OCI-LY7 (cell line): ENCODE results near the gene RAPGEF3. TPM values are rescaled to one million over a fixed set of nuclear protein-coding genes. Genes with fewer than 3 reads are reported as not detected.
A peak's percentile ranks its signal among the peaks of the same experiment; 100 is the strongest.

Source experiments
- BruUV-seq: library from RNA; stranded (reverse); fragments of 400-500 nt; replicated peaks from 2 replicates; lab custom pipeline; 2021; lab: Mats Ljungman, UMichigan
- CTCF ChIA-PET: fragments of 300-600 bp; sonication (Branson Sonifier 250); formaldehyde crosslinking; loops from one replicate; lab custom pipeline; 2022; ENCODE audit warnings: antibody characterized with exemption; ENCODE audit not compliant: unreplicated experiment; lab: Charles Lee
- POLR2A ChIA-PET: fragments of 300-600 bp; sonication (Branson Sonifier 250); formaldehyde crosslinking; loops from one replicate; lab custom pipeline; 2022; ENCODE audit warnings: antibody characterized with exemption; lab: Charles Lee
- DNase-seq: peaks from one replicate; pipeline ENCODE4 v3.0.0-alpha.2; 2015; ENCODE audit warnings: low spot score
- H2AFZ ChIP-seq: fragments of 200-600 bp; sonication (generic), shearing (Covaris generic); 2 replicates; pipeline ENCODE4 v1.6.1; 2014; ENCODE audit warnings: mild to moderate bottlenecking, antibody characterized with exemption, low read length, moderate library complexity
- H3K27ac ChIP-seq: fragments of 200-600 bp; sonication (generic); 2 replicates; pipeline ENCODE4 v1.5.1; 2014; ENCODE audit warnings: mixed run types, low read depth, mild to moderate bottlenecking, moderate library complexity, low read length, inconsistent platforms; ENCODE audit not compliant: poor library complexity, severe bottlenecking
- H3K36me3 ChIP-seq: fragments of 200-600 bp; sonication (generic); 2 replicates; pipeline ENCODE4 v1.6.1; 2014; ENCODE audit warnings: mild to moderate bottlenecking, antibody characterized with exemption, low read length, moderate library complexity, mixed read lengths; ENCODE audit not compliant: insufficient read depth
- H3K4me1 ChIP-seq: fragments of 200-600 bp; sonication (generic); 2 replicates; pipeline ENCODE4 v1.5.1; 2014; ENCODE audit warnings: mild to moderate bottlenecking, low read length; ENCODE audit not compliant: insufficient read depth, poor library complexity, severe bottlenecking
- H3K4me2 ChIP-seq: fragments of 200-600 bp; sonication (generic); 2 replicates; pipeline ENCODE4 v1.6.1; 2014; ENCODE audit warnings: mild to moderate bottlenecking, low read length
- H3K4me3 ChIP-seq: fragments of 200-600 bp; sonication (generic); 2 replicates; pipeline ENCODE4 v1.5.1; 2014; ENCODE audit warnings: mild to moderate bottlenecking, low read depth, low read length; ENCODE audit not compliant: poor library complexity, severe bottlenecking
- H3K79me2 ChIP-seq: fragments of 200-600 bp; sonication (generic); 2 replicates; pipeline ENCODE4 v1.6.1; 2016; ENCODE audit warnings: low read depth, mild to moderate bottlenecking, low read length, moderate library complexity, mixed read lengths; ENCODE audit not compliant: insufficient read depth
- H3K9me2 ChIP-seq: fragments of 200-600 bp; sonication (generic); 2 replicates; pipeline ENCODE4 v1.6.1; 2016; ENCODE audit warnings: mild to moderate bottlenecking, low read length, mixed read lengths; ENCODE audit not compliant: insufficient read depth
- H3K9me3 ChIP-seq: fragments of 200-600 bp; sonication (generic); 2 replicates; pipeline ENCODE4 v1.6.1; 2014; ENCODE audit warnings: mild to moderate bottlenecking, mixed run types, low read length, mixed read lengths
- H4K20me1 ChIP-seq: fragments of 200-600 bp; sonication (generic); 2 replicates; pipeline ENCODE4 v1.6.1; 2014; ENCODE audit warnings: mild to moderate bottlenecking, antibody characterized with exemption, low read length, moderate library complexity, mixed read lengths; ENCODE audit not compliant: insufficient read depth
- EZH2phosphoT487 ChIP-seq: fragments of 200-600 bp; sonication (generic); IDR thresholded peaks from 2 replicates; pipeline ENCODE4 v1.6.1; 2018; ENCODE audit warnings: low read depth, borderline replicate concordance, mild to moderate bottlenecking, mixed run types, antibody characterized with exemption, low read length, moderate library complexity, mixed read lengths
- intact Hi-C: fragments of 100-400 bp; cut with micrococcal nuclease; formaldehyde crosslinking; loops from one replicate; pipeline ENCODE4 v1.10.0; 2022; ENCODE audit not compliant: unreplicated experiment
- total RNA-seq, 2 experiments: library from RNA; depleted of rRNA in 1 of 2; stranded (reverse); fragments of >200 nt in 1 of 2; shearing (Covaris generic) in 1 of 2; gene quantifications; 2 replicates each; pipeline ENCODE4 v1.2.3, GENCODE V29; 2014 to 2022
- TF ChIP-seq, protein P1 (sequence below): fragments of 200-600 bp; sonication (generic); conservative IDR thresholded peaks from 2 replicates; pipeline ENCODE4 v1.5.1; 2014; ENCODE audit warnings: mild to moderate bottlenecking, antibody characterized with exemption, low read length, moderate library complexity, mixed read lengths

RAPGEF3 gene
- total RNA-seq, 2 experiments from 2014 or later: 0.69 to 4.7 TPM

DNA sequence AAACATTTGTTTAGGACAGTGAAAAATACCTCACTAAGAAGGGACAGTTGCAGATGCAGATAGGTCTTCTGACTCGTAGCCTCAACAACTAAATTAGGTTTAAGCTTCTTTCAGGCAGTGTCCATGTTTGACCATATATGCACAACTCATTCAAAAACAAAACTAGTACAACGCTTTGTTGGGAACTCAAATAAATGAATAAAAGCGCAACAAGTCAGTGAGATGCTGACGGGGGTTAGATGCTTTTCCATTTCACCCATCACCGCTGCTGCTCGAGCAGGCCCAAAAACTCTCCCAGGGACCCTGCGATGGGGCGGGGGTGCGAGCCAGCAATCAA is 53.5 kb downstream of the RAPGEF3 start:
- POLR2A ChIA-PET: interaction anchor here (0.6 to 3.1 kb wide), 4 partner anchors 10 to 105 kb away, joined by 3 to 10 read pairs (median 4); partner anchors contain the start of gene ENDOU
- CTCF ChIA-PET: no interaction called here

DNA sequence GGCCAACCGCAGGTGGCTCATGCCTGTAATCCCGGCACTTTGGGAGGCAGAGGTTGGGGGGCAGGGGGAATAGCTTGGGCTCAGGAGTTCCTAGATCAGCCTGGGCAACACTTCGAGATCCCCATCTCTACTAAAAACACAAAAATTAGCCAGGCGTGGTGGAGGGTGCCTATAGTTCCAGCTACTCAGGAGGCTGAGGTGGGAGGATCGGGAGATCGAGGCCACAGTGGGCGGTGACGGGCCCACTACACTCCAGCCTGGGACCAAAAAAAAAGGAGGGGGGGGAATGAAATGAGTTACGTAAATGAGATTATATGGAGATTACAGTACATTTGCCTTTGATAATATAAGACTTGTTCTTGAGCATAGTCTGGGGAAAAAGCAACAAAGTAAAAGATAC is 54.0 kb downstream of the RAPGEF3 start:
- POLR2A ChIA-PET: interaction anchor here (0.6 to 3.1 kb wide), 4 partner anchors 9 to 1724 kb away, joined by 3 to 11 read pairs (median 9); no protein-coding TSS in a partner anchor
- no peaks in the 10 kb centered on the region for H3K9me3 ChIP-seq
- BruUV-seq: no TSS peak
- no peaks in the 10 kb centered on the region for H3K9me2 ChIP-seq
- CTCF ChIA-PET: no interaction called here
- DNase-seq: no peak
- intact Hi-C loops: loop anchor here (5.0 kb wide), 1 partner anchor 258 kb away; the partner anchor contains the start of gene TMEM106C
- no peak overlapping the region for H2AFZ ChIP-seq
- TF ChIP-seq, protein P1, sequence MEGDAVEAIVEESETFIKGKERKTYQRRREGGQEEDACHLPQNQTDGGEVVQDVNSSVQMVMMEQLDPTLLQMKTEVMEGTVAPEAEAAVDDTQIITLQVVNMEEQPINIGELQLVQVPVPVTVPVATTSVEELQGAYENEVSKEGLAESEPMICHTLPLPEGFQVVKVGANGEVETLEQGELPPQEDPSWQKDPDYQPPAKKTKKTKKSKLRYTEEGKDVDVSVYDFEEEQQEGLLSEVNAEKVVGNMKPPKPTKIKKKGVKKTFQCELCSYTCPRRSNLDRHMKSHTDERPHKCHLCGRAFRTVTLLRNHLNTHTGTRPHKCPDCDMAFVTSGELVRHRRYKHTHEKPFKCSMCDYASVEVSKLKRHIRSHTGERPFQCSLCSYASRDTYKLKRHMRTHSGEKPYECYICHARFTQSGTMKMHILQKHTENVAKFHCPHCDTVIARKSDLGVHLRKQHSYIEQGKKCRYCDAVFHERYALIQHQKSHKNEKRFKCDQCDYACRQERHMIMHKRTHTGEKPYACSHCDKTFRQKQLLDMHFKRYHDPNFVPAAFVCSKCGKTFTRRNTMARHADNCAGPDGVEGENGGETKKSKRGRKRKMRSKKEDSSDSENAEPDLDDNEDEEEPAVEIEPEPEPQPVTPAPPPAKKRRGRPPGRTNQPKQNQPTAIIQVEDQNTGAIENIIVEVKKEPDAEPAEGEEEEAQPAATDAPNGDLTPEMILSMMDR: no peak
- no peak for TF ChIP-seq EZH2phosphoT487
- H3K79me2 ChIP-seq: peaks cover 70% of the 10 kb centered on the region
- peaks cover 45% of the 10 kb centered on the region for H3K4me1 ChIP-seq
- peak overlapping the region; percentile 95 for H3K4me2 ChIP-seq
- 0 out of 2 replicates have a peak, but pooled peaks cover 5% of the 10 kb centered on the region for H4K20me1 ChIP-seq
- peaks cover 34% of the 10 kb centered on the region for H3K36me3 ChIP-seq
- H3K4me3 ChIP-seq: peak overlapping the region; percentile 86
- no peak overlapping the region for H3K27ac ChIP-seq

More for the DNA sequence above, 53.5 kb downstream of the RAPGEF3 start:
- H3K4me1 ChIP-seq: peaks cover 49% of the 10 kb centered on the region
- peak overlapping the region; percentile 79; the same call in 1 of the 2 replicates for H2AFZ ChIP-seq
- H3K79me2 ChIP-seq: peaks cover 70% of the 10 kb centered on the region
- H3K36me3 ChIP-seq: peaks cover 29% of the 10 kb centered on the region
- no TSS peak for BruUV-seq
- H3K4me3 ChIP-seq: peak overlapping the region; percentile 86
- TF ChIP-seq, protein P1: no peak
- no peak for TF ChIP-seq EZH2phosphoT487
- intact Hi-C loops: loop anchor here (5.0 kb wide), 1 partner anchor 257 kb away; the partner anchor contains the start of gene TMEM106C
- DNase-seq: no peak
- no peaks in the 10 kb centered on the region for H3K9me2 ChIP-seq
- peak overlapping the region; percentile 83 for H3K27ac ChIP-seq
- peak overlapping the region; percentile 95 for H3K4me2 ChIP-seq
- H3K9me3 ChIP-seq: no peaks in the 10 kb centered on the region
- H4K20me1 ChIP-seq: 0 out of 2 replicates have a peak, but pooled peaks cover 5% of the 10 kb centered on the region

DNA sequence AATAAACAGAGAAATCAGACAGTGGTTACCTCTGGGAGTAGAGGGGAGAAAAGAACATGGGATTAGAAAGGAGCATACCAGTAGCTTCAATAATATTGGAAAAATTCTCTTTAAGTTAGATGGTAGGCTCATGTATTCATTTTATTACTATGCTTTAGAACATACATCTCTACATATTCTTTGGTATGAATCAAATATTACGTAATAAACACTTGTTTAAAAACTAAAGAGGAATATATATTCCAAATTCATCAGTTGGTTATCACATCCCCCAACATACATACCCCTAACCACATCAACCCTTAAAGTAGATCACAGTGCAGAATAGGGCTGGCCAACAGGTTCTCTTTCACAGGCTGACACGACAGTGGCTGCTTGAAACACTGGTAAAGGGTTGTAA is 58.4 kb downstream of the RAPGEF3 start:
- ChIA-PET CTCF (no interaction called here), POLR2A (no interaction called here)
- TF ChIP-seq EZH2phosphoT487: no peak
- TF ChIP-seq, protein P1: no peak
- no TSS peak for BruUV-seq
- Histone ChIP-seq H3K4me3 (no peak overlapping the region), H3K36me3 (peaks cover 72% of the 10 kb centered on the region), H3K79me2 (peaks cover 41% of the 10 kb centered on the region), H3K9me2 (no peaks in the 10 kb centered on the region), H3K4me1 (peaks cover 26% of the 10 kb centered on the region), H4K20me1 (0 out of 2 replicates have a peak, but pooled peaks cover 5% of the 10 kb centered on the region), H3K9me3 (no peaks in the 10 kb centered on the region), H3K27ac (no peak overlapping the region), H2AFZ (no peak overlapping the region), H3K4me2 (no peak overlapping the region)
- DNase-seq: no peak
- intact Hi-C loops: no loop called here
